T-helper 2 cell (primary cell): Measurements from ENCODE around the gene MOG.
"Not testable (repeated sequence)": the region's sequence is repeated elsewhere in the genome, so short reads cannot be mapped to it uniquely, and the experiment has no call there.

Source experiments
- DNase-seq, 5 experiments: peaks; one replicate each; pipeline versions ENCODE4 v3.0.0 to v3.0.0-alpha.2; 2012 to 2022

The MOG gene

DNA sequence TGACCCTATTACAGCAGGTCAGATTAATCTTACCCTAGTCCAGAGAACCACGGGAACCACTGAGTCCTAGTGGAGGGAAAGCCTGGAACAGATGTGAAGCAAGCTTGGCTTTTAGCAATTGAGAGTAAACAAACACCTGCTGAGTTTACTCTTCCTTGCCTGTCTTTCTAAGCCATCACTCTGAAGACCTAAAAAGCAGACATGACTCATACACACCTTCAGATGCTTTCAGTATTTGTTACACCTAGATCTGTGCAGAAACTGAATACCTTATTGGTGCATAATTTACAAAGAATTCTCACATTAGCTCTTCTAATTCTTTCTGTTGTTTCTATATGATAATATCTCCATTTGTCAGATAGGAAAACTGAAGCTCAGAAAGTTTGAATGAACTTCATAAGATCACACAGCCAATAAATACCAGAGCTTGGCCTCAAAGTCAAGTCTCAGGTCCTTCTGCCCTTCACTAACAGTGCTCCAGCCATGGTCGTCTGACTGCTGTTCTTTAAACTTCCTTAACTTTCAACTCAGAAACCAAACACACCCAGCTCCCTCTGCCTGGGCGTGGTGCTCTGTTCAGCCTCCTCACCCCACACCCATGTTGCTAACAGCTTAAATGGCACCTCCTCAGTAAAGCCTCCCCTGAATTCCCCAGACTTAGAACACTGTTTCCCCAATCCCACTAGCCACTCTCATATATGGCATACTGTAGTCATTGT lies 15.3 kb upstream of the MOG start:
- DNase-seq: peak in 1 of 5 experiments; percentile 22

GRCh38 chr6:29647927-29648642 lies 8.8 kb upstream of the MOG start:
- DNase-seq: no peak

GRCh38 chr6:29649701-29650673 lies 6.9 kb upstream of the MOG start:
- peak; percentile 88 to 98 (median 97) for DNase-seq

GRCh38 chr6:29651413-29652197 lies 5.3 kb upstream of the MOG start:
- DNase-seq: peak in 1 of 5 experiments; percentile 48

GRCh38 chr6:29652198-29652584 lies 4.7 kb upstream of the MOG start:
- no peak for DNase-seq

DNA sequence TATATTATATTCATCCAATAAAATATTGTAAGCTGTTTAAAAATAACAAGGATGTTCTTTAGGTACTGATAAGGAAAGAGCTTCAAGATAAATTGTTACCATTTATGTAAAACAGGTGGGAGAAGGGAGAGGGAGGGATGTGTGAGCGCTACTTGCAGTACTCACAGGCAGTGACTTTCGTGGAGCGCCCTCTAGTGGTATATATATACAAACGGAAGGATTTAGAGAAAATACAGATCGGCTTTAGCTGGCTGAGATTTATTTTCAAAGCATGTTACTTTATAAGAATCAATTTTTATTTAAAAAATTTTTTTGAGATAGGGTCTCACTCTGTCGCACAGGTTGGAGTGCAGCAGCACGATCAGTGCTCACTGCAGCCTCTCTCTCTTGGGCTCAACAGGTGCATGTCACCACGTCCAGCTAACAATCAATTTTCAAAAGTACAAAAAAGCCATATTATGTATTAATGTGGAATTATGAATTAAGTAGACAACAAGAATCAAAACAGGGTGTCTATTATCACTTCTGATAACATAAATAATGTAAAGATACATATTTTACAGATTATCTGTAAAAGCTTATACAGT lies 3.3 kb upstream of the MOG start:
- peak in 3 of 5 experiments; percentile 18 to 72 (median 40) for DNase-seq

DNA sequence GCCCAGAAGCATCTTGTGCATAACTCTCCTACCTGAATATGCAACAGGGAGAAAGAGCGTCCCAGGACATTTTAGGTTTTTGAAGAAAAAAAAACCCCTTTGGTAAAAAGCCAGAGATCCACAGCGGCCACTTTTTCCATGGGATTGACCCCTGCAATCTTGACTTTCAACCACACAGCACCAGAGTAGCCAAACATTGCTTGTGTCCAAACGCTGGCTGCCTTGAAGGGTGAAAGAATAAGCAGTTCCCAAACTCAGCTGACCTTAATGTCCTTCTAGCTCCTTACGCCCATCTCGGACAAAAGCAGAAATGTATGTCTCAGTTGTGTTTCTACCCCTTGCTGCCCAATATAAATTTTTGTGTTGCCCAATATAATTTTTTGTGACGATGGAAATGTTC lies 1.2 kb upstream of the MOG start:
- DNase-seq: no peak

DNA sequence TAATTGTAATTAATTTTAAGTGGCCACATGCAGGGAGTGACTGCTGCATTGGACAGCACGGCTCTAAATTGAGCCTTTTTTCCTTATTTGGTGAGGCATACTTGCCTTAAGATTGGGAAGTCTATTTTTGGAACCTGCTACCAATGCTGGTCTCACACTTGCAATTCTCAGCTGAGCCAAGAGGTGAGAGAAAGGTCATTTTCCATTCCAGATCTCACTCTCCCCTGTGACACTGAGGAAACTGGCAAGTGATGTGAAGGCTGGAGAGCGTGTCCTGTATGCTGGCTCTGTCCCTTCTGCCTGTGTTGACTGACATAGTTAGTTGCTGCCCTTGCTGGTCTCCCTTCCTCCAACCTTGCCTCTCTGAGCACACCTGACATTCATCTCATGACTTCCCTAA lies 735 bp upstream of the MOG start:
- DNase-seq: no peak

GRCh38 chr6:29661071-29661470 lies 4.2 kb downstream of the MOG start:
- DNase-seq: no peak

GRCh38 chr6:29661502-29662141 lies 4.7 kb downstream of the MOG start:
- not testable (repeated sequence) for DNase-seq

DNA sequence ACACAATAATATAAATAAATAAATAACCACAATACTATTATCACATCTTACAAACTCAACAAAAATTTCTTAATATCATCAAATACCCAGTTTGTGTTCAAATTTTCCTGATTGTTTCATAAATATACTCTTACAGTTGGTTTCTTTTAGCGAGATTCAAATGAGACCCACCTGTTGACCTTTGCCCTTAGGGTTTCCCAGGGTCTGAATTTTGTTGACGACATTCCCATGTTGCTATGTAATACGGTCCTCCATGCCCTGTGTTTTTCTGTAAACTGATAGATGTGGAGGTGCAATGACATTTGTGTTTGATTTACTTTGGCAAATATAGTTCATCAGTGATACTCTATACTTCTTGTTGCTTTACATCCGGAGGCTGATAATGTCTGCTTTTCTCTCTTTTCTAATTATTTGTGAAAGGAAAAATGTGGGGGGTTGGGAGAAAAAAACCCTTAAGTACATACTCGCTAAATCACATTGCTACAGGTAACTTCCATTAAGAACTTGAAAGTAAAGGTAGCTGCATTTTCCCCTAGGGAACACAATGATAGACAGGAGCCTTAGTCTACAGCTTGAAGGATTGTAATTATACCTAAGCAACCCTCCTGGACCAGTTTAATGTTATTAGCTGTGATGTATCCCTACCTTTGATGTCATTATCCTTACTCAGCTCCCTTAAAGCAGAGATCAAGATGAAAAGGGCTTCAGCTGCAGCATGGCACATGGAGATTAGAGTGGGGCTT lies 6.6 kb downstream of the MOG start:
- DNase-seq: no peak

- DNase-seq: no peak
Measured at GRCh38 chr6:29665942-29666825, 9.3 kb downstream of the MOG start.

- DNase-seq: no peak
Measured at GRCh38 chr6:29666826-29667130, 9.9 kb downstream of the MOG start.

DNA sequence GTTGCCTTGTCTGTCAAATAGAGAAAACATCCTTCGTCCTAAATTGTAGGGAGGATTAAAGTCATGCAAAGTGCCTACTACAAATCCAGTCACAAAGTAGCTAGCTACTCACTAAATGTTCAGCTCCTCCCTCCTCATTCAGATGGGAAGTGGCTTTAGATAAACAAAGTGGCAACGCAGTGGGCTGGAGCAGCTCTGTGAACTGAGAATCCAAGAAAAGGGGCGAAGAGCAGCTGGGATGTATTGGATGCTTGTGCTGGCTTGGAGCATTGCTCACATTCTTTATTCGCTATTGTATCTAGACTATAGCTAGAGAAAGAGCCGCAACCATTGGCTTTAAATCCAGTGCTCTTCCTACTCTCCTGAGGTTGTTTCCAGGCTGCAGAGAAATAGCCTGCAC lies 10.3 kb downstream of the MOG start:
- DNase-seq: no peak

- DNase-seq: no peak
Measured at GRCh38 chr6:29671026-29671425, 14.1 kb downstream of the MOG start.

DNA sequence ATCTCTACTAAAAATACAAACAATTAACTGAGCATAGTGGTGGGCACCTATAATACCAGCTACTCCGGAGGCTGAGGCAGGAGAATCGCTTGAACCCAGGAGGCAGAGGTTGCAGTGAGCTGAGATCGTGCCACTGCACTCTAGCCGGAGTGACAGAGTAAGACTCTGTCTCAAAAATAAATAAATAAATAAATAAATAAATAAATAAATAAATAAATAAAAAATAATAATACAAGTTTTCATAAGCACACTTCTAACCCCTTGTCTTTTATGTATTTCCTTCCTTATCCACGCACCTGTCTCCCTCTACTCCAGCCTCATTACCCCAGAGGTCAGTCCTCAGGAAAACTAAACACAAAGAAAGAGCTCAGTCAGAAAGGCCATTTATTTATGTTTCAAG lies 15.2 kb downstream of the MOG start:
- DNase-seq: not testable (repeated sequence)

DNA sequence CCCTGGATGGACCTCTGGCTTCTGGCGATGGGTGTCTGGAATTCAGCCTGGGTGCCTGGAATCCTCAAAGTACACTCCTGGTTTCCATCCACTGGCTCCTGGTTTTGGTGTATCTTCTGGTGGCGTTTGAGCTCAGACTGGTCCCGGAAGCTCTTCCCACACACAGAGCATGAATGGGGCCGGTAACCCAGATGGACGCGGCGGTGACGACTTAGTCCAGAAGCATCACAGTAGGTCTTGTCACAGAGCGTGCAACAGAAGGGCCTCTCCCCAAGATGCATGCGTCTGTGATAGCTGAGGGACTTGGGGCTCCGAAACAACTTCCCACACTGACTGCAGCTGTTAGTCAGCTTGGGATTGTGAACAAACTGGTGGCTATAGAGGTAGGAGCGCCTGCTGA lies 16.3 kb downstream of the MOG start:
- DNase-seq: no peak

DNA sequence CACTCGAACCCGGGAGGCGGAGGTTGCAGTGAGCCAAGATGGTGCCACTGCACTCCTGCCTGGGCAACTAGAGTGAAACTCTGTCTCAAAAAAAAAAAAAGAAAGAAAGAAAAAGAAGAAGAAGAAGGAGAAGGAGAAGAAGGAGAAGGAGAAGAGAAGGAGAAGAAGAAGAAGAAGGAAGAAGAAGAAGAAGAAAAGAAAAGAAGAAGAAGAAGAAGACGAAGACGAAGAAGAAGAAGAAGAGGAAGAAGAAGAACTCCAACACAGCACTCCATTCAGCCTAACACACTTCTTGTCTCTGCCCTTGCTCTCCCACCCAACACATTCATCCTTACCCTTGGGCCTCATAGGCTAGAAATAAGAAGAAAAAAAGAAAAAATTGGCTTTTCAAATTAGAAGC lies 17.1 kb downstream of the MOG start:
- DNase-seq: no peak

DNA sequence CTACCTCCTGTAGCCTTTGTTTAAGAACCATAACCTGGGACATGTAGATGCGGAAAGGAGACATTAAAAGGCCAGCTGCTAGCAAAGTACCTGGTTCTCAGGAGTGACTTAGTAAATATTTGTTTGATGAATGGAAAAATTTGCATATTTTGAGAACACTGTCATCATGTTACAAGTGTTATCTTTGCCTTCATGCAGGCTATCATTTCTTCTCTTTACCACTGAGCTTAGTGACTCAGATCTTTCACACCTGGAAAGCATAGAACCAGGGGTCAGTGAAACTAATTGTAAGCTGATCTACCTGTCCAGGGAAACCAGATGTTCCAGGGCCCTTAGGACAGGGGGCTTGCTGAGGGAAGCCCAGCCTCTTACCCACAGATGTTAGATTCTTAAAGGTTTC lies 18.7 kb downstream of the MOG start:
- DNase-seq: no peak
